HepG2 (cell line): ENCODE results near the gene ZKSCAN4. TPM values are rescaled to one million over a fixed set of nuclear protein-coding genes. Genes with fewer than 3 reads are reported as not detected.

Experiments
- CC2D1A ChIP-seq: sonication (generic); formaldehyde crosslinking; IDR thresholded peaks from 2 replicates; pipeline ENCODE4 v1.8.1; 2023; ENCODE audit warnings: mild to moderate bottlenecking, missing genetic modification reagents
- MTF1 ChIP-seq: sonication (generic); formaldehyde crosslinking; IDR thresholded peaks from 2 replicates; pipeline ENCODE4 v1.5.0; 2020; ENCODE audit warnings: missing genetic modification reagents
- NFATC3 ChIP-seq: sonication (generic); formaldehyde crosslinking; IDR thresholded peaks from 2 replicates; pipeline ENCODE4 v1.5.1; 2020; ENCODE audit warnings: mild to moderate bottlenecking, missing genetic modification reagents
- NPAS2 ChIP-seq: sonication (generic); formaldehyde crosslinking; IDR thresholded peaks from 2 replicates; pipeline ENCODE4 v1.8.0; 2022; ENCODE audit warnings: mild to moderate bottlenecking, missing genetic modification reagents, borderline replicate concordance
- SMYD3 ChIP-seq: sonication (generic); formaldehyde crosslinking; IDR thresholded peaks from 2 replicates; pipeline ENCODE4 v1.8.1; 2023; ENCODE audit warnings: mild to moderate bottlenecking, missing genetic modification reagents
- STAT5B ChIP-seq: sonication (generic); formaldehyde crosslinking; IDR thresholded peaks from 2 replicates; pipeline ENCODE4 v1.4.0; 2020; ENCODE audit warnings: missing genetic modification reagents
- TEAD2 ChIP-seq: sonication (generic); formaldehyde crosslinking; IDR thresholded peaks from 2 replicates; pipeline ENCODE4 v1.9.0; 2021; ENCODE audit warnings: missing genetic modification reagents
- ZEB1 ChIP-seq: IDR thresholded peaks from 2 replicates; pipeline ENCODE4 v1.6.1; 2012; ENCODE audit warnings: mild to moderate bottlenecking, low read depth, inconsistent platforms; ENCODE audit not compliant: insufficient replicate concordance
- ZNF225 ChIP-seq: sonication (generic); formaldehyde crosslinking; IDR thresholded peaks from 2 replicates; pipeline ENCODE4 v1.4.0; 2020; ENCODE audit warnings: mild to moderate bottlenecking, missing genetic modification reagents
- ZNF3 ChIP-seq: IDR thresholded peaks from 2 replicates; pipeline ENCODE4 v1.7.0; 2017; ENCODE audit warnings: inconsistent platforms
- polyA plus RNA-seq, 8 experiments: library from polyadenylated mRNA; depleted of rRNA in 3 of 8; stranded (reverse) in 7 of 8; unstranded in 1 of 8; fragments of >200 nt; fragmentation: Illumina TruSeq in 4 of 8; extraction: Trizol in 4 of 8; gene quantifications; 2 replicates each; pipeline versions ENCODE4 v1.2.1 to v1.2.3, GENCODE V29; 2011 to 2016; ENCODE audit warnings: low read depth in 4 of 8, missing spikeins in 1 of 8, mixed read lengths in 1 of 8; ENCODE audit not compliant: insufficient read depth in 1 of 8
- total RNA-seq, 5 experiments: library from RNA; depleted of rRNA; stranded (reverse); fragments of >200 nt; fragmentation: Illumina TruSeq; extraction: Trizol; gene quantifications; 2 replicates each; pipeline ENCODE4 v1.2.3, GENCODE V29; 2016; ENCODE audit warnings: low read depth in 1 of 5
- TF ChIP-seq, protein P1 (sequence below): sonication (generic); formaldehyde crosslinking; conservative IDR thresholded peaks from 2 replicates; pipeline ENCODE4 v1.4.0; 2020; ENCODE audit warnings: mild to moderate bottlenecking, missing genetic modification reagents, moderate library complexity
- TF ChIP-seq, protein P2 (sequence below): sonication (generic); formaldehyde crosslinking; IDR thresholded peaks from 2 replicates; pipeline ENCODE4 v1.4.0; 2020; ENCODE audit warnings: missing genetic modification reagents
- TF ChIP-seq, protein P3 (sequence below): sonication (generic); formaldehyde crosslinking; IDR thresholded peaks from 2 replicates; pipeline ENCODE4 v1.4.0; 2020; ENCODE audit warnings: missing genetic modification reagents, borderline replicate concordance
- TF ChIP-seq, protein P4 (sequence below): sonication (generic); formaldehyde crosslinking; conservative IDR thresholded peaks from 2 replicates; pipeline ENCODE4 v1.4.0; 2020; ENCODE audit warnings: missing genetic modification reagents

The ZKSCAN4 gene
- total and polyA plus RNA-seq, 2 of the 13 experiments (the other 11 are each of a cell fraction or from before 2014, with no cell fraction given), result 2.9 to 7.8 TPM

DNA sequence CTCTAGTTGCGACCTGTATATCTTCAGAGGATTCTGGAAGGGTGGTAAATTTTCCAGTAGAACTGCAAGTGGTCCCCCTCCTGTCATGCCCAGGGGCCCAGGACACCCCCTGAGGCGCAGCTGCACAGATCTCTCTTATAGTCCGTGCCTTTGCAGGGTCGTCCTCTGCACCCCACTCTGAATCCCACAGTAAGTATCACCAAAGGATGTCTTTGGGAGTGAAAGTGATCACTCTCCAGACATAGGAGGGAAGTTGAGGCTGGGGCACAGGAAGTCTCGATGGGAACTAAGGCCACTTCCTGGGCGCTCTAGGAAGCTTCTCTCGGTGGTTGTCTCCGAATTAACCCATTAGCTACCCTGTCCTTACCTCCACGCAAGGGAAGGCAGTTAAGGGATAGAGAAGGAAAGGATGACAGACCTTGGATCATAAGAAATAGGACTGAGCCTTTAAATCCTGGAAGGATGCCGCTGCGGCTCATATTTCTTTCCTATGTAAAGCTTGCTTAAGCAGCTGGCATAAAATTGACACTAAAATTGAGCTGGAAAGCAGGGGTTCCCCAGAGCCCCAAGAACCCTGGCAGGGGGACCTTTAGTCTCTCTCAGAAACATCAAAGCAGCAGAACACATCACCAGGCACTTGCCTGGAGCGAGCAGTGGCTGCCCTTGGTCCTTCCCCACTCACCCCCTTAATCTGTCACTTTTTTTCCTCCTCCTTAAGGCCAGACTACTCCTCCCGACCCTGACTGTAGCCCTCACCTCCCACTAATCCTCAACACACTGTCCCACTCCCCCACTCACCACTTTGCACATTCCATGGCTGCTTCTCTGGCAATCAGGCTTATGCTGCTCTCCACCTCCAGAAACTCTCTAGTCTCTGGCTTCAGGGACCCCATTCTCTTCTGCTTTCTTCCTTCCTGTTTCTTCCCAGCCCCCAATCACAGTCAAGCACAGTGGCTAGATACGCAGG lies at the start of gene ZKSCAN4 (continued):
- TF ChIP-seq ZEB1, result peak; percentile 28
- no peak for TF ChIP-seq MTF1
- TF ChIP-seq NPAS2, result no peak
- no peak for TF ChIP-seq STAT5B
- TF ChIP-seq, protein P1, sequence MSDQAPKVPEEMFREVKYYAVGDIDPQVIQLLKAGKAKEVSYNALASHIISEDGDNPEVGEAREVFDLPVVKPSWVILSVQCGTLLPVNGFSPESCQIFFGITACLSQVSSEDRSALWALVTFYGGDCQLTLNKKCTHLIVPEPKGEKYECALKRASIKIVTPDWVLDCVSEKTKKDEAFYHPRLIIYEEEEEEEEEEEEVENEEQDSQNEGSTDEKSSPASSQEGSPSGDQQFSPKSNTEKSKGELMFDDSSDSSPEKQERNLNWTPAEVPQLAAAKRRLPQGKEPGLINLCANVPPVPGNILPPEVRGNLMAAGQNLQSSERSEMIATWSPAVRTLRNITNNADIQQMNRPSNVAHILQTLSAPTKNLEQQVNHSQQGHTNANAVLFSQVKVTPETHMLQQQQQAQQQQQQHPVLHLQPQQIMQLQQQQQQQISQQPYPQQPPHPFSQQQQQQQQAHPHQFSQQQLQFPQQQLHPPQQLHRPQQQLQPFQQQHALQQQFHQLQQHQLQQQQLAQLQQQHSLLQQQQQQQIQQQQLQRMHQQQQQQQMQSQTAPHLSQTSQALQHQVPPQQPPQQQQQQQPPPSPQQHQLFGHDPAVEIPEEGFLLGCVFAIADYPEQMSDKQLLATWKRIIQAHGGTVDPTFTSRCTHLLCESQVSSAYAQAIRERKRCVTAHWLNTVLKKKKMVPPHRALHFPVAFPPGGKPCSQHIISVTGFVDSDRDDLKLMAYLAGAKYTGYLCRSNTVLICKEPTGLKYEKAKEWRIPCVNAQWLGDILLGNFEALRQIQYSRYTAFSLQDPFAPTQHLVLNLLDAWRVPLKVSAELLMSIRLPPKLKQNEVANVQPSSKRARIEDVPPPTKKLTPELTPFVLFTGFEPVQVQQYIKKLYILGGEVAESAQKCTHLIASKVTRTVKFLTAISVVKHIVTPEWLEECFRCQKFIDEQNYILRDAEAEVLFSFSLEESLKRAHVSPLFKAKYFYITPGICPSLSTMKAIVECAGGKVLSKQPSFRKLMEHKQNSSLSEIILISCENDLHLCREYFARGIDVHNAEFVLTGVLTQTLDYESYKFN (CRISPR knock-in tag), result peak; percentile 36; the same call in 1 of the 2 replicates
- TF ChIP-seq, protein P2, sequence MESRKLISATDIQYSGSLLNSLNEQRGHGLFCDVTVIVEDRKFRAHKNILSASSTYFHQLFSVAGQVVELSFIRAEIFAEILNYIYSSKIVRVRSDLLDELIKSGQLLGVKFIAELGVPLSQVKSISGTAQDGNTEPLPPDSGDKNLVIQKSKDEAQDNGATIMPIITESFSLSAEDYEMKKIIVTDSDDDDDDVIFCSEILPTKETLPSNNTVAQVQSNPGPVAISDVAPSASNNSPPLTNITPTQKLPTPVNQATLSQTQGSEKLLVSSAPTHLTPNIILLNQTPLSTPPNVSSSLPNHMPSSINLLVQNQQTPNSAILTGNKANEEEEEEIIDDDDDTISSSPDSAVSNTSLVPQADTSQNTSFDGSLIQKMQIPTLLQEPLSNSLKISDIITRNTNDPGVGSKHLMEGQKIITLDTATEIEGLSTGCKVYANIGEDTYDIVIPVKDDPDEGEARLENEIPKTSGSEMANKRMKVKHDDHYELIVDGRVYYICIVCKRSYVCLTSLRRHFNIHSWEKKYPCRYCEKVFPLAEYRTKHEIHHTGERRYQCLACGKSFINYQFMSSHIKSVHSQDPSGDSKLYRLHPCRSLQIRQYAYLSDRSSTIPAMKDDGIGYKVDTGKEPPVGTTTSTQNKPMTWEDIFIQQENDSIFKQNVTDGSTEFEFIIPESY (CRISPR knock-in tag), result no peak
- TF ChIP-seq, protein P3, sequence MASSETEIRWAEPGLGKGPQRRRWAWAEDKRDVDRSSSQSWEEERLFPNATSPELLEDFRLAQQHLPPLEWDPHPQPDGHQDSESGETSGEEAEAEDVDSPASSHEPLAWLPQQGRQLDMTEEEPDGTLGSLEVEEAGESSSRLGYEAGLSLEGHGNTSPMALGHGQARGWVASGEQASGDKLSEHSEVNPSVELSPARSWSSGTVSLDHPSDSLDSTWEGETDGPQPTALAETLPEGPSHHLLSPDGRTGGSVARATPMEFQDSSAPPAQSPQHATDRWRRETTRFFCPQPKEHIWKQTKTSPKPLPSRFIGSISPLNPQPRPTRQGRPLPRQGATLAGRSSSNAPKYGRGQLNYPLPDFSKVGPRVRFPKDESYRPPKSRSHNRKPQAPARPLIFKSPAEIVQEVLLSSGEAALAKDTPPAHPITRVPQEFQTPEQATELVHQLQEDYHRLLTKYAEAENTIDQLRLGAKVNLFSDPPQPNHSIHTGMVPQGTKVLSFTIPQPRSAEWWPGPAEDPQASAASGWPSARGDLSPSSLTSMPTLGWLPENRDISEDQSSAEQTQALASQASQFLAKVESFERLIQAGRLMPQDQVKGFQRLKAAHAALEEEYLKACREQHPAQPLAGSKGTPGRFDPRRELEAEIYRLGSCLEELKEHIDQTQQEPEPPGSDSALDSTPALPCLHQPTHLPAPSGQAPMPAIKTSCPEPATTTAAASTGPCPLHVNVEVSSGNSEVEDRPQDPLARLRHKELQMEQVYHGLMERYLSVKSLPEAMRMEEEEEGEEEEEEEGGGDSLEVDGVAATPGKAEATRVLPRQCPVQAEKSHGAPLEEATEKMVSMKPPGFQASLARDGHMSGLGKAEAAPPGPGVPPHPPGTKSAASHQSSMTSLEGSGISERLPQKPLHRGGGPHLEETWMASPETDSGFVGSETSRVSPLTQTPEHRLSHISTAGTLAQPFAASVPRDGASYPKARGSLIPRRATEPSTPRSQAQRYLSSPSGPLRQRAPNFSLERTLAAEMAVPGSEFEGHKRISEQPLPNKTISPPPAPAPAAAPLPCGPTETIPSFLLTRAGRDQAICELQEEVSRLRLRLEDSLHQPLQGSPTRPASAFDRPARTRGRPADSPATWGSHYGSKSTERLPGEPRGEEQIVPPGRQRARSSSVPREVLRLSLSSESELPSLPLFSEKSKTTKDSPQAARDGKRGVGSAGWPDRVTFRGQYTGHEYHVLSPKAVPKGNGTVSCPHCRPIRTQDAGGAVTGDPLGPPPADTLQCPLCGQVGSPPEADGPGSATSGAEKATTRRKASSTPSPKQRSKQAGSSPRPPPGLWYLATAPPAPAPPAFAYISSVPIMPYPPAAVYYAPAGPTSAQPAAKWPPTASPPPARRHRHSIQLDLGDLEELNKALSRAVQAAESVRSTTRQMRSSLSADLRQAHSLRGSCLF (CRISPR knock-in tag), result no peak
- TF ChIP-seq NFATC3, result no peak
- TF ChIP-seq SMYD3 (CRISPR knock-in tag), result peak; percentile 64; the same call in 1 of the 2 replicates
- TF ChIP-seq CC2D1A, result no peak
- TF ChIP-seq, protein P4, sequence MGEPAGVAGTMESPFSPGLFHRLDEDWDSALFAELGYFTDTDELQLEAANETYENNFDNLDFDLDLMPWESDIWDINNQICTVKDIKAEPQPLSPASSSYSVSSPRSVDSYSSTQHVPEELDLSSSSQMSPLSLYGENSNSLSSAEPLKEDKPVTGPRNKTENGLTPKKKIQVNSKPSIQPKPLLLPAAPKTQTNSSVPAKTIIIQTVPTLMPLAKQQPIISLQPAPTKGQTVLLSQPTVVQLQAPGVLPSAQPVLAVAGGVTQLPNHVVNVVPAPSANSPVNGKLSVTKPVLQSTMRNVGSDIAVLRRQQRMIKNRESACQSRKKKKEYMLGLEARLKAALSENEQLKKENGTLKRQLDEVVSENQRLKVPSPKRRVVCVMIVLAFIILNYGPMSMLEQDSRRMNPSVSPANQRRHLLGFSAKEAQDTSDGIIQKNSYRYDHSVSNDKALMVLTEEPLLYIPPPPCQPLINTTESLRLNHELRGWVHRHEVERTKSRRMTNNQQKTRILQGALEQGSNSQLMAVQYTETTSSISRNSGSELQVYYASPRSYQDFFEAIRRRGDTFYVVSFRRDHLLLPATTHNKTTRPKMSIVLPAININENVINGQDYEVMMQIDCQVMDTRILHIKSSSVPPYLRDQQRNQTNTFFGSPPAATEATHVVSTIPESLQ (CRISPR knock-in tag), result 0 out of 2 replicates have a peak, but pooled peaks have one; percentile 25
- TF ChIP-seq ZNF225 (CRISPR knock-in tag), result peak; percentile 4; the same call in 1 of the 2 replicates
- no peak for TF ChIP-seq ZNF3 (CRISPR knock-in tag)
- TF ChIP-seq TEAD2, result no peak
